ENCODE data around the gene ZNF106.
A peak's percentile ranks its signal among the peaks of the same experiment; 100 is the strongest.

Gene ZNF106

DNA sequence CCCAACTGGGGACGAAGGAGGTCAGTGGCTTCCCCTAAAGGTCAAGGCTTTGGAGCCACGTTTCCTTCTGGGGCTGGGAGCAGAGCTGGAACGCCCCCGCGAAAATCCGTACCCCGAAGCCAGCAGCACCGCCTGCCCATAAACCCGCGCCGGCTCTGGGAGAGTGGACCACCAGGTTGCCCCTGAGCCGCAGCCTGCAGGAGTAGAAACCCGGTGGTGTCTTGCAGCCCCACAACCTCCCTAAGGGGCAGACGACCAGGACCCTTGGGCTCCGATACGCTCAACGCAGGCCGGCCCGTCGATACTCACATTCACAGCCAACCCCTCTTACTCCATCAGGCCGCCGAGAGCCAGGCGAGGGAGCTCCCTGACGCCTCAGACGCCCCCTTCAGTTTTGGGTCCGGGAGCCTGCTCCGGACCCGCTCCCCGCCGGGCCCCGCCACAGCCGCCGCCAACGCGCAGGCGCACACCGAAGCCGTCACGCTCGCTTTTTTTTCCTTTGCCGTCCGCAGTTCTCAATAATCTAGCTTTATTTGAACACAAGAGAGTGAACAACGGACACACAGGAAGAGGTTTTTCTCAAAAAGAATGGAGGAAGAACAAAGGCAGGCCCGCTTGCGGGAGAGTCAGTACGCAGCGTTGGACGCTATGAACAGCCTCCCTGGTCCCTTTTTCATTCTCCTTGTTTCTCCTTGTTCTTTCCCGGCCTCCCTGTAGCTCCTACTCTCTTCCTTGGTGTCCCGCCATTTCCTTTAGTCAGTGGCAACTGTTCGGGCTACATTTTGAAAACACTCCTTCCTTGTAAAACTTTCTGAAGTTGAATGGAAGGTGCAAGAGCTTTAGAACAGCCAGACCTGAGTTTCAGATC is at the start of gene ZNF106:
Gene ZNF106 (minus strand): TSS at position 471 of the 868 bp plus-strand sequence. CDS start 18,852 bp downstream, outside the sequence.
- DNase-seq = peak; percentile 93

- no peak for DNase-seq
Observed at GRCh38 chr15:42533246-42533645, 42.3 kb upstream of the ZNF106 start.

DNA sequence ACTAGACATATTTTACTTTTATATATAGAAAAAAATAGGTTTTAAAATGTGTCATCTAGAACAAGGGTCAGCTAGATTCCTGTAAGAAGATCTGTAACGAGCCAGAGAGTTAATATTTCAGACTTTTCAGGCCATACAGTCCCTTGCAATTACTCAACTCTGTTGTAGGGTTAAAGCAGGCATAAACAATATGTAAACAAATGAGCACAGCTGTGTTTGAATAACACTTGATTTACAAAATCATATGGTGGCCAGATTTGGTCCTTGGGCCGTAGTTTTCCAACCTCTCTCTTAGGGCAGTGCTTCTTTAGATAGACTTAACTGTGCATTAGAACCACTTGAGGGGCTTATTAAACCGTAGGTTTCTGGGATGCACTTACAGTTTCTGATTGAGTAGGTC is 38.0 kb upstream of the ZNF106 start:
- DNase-seq = no peak

DNA sequence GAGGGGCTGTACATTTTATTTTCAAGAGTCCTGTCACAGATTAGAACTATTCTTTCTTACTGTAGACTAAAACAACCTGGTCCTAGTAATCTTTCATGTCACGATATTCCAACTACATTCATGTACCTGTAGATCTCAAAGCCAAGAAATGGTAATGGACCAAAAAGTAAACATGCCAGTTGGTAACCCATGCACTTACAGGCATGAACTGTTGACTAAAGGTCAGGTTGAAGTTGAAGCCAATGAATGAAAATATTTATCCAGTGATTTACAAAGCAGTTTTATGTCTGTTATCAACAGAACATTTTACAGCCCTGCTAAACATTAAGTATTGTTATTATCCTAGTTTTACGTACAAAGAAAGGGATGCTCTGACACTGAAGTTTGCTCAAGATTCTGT is 32.4 kb upstream of the ZNF106 start:
- no peak for DNase-seq

DNA sequence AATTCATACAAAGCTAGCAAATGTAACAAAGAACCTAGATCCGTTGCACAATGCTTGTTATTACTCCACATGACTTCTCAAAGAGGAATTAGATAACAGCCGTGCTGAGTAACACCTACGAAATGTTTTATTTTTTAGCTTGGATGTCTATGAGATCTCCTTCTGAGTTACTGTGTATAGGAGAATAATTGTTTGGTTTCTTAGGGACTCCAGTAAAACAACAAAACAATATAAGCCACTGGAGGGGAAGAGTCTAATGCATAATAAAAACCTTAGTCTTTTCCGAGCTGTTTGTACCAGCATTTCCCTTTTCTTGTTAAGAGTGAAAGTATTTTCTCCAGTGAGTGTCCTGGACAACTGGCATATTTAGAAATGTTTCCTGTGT is 20.1 kb upstream of the ZNF106 start:
- DNase-seq = no peak

DNA sequence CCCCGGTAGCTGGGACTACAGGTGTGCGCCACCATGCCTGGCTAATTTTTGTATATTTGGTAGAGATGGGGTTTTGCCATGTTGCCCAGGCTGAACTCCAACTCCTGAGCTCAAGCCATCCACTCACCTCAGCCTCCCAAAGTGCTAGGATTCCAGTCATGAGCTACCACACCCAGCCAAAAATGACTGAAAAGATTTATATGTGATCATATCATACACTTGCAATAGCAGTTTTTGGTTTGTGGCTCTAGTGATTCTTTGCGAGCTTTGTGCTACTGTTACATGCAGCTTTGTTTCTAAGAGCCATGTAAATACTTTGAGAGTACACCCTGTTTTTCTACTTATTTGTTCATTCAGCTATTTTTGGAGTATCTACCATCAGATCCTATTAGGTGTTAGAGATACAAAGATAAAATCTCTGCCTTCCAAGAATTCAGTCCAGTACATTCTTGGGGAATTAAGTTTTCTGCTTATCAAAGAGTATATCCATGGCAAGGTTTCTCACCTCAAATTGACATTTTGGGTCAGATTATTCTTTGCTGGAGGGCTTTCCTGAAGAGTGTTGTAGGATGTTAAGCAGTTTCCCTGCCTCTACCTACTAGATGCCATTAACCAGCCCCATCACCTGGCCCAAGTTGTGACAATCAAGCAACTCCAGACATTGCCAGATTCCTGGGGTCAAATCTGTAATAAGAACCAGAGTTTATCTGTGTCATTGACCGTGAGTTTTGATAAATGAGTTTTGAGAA is 19.5 kb upstream of the ZNF106 start:
- DNase-seq = no peak

DNA sequence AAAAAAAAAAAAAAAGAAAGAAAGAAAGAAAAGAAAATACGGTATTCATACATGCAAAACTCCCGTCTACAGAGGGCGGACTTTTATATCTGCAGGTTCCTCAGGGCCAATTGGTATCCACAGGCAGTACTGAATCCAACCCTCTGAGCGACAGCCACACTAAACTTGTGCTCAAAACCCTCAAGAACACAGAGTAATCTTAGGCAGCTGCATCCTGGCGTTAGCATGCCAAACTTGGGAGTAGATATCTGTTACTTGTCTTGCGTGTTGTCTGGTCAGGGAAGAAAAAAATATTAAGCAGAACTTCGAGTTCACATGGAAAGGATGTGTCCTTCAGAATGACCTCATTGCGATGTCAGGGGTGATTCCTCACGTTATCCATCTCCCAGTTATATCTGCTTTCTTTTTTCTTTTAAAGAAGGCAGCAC is 17.3 kb upstream of the ZNF106 start:
- DNase-seq = no peak

GRCh38 chr15:42507514-42507913 is 16.6 kb upstream of the ZNF106 start:
- DNase-seq = no peak

- DNase-seq = no peak
Observed at GRCh38 chr15:42504631-42505030, 13.7 kb upstream of the ZNF106 start.

- DNase-seq = no peak
Observed at GRCh38 chr15:42503825-42504224, 12.9 kb upstream of the ZNF106 start.

- no peak for DNase-seq
Observed at GRCh38 chr15:42502477-42502876, 11.5 kb upstream of the ZNF106 start.

DNA sequence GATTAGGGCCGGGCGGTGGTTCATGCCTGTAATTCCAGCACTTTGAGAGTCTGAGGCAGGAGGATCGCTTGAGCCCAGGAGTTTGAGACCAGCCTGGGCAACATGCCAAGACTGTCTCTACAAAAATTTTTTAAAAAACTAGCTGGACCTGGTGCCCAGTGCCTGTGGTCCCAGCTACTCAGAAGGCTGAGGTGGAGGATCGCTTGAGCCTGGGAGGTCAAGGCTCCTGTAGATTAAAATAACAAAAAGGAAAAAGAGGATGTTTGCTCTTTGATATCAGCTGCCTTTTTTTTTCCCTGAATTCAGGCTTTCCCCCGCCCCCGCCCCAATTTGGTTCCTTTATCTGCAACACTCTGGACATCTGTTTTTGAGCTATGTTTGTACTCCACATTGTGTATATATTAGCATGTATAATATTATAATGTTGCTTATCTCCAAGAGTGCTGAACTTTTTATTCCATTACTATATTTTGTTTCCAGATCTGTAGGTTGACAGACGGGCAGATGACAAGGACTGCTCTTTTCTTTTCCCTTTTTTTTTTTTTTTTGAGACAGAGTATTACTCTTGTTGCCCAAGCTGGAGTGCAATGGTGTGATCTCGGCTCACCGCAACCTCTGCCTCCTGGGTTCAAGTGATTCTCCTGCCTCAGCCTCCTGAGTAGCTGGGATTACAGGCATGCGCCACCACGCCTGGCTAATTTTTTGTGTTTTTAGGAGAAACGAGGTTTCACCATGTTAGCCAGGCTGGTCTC is 9.1 kb upstream of the ZNF106 start:
- DNase-seq = no peak

GRCh38 chr15:42498212-42499068 is 7.5 kb upstream of the ZNF106 start:
- DNase-seq = no peak

DNA sequence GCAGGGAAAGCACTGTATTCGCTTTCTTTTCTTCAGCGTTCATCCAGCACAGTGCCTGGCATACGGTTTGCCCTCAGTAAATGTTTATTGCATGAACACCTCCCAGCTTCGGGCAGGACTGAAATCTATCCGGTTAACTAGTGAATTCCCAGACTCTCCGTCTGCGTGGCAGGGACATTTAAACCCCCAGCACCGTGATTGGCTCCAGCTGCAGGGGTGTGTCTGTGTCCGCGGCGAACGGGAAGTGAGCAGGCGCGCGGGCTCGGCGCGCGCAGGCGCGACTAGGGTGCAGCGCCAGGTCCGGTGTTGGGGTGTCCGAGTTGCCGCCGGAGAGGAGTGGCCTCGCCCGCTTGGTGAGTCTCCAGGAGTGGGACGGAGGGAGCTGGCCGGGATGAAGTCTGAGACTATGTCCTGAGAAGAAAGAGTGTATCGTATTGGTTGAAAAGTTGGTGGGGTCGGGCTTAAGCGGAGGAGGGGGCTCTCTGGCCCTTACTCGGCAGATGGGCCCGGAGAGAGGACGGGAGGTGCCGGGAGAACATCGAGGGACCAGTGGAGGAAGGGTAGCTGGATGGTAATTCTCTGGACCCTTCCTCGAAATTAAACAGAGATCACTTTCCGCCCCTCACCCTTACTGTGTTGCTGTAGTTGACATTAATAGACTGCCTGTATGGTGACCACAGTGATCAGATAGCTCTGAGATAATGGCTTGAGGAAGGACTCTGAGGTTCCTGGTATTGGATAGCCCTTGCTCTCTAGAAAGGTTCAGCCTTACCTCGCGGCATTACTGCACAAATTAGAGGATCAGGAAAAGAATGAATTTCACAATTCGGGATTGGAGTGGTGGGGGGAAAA is 4.6 kb upstream of the ZNF106 start, which contains the start of gene SNAP23:
Gene SNAP23 (plus strand): TSS at position 274 of the 852 bp plus-strand sequence. CDS start 16,213 bp downstream, outside the sequence.
- DNase-seq = peak; percentile 81

DNA sequence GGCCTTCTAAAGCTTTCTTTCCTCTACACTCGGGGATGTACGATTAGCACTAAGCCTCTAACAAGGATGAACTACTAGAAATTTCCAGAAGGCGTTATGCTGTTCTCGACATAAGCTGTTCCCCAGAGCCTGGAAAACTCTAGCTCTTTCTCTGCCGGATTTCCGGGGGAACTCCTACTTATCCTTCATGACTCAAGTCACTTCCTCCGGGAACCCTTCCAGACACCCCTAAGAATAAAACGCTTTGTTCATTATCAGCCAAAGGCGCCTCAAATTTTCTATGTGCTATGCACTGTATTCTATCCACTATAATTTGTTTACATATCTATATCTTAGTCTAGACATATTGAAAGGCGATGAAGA is 4.0 kb upstream of the ZNF106 start:
- DNase-seq = peak; percentile 11

GRCh38 chr15:42493679-42494078 is 2.7 kb upstream of the ZNF106 start:
- no peak for DNase-seq

DNA sequence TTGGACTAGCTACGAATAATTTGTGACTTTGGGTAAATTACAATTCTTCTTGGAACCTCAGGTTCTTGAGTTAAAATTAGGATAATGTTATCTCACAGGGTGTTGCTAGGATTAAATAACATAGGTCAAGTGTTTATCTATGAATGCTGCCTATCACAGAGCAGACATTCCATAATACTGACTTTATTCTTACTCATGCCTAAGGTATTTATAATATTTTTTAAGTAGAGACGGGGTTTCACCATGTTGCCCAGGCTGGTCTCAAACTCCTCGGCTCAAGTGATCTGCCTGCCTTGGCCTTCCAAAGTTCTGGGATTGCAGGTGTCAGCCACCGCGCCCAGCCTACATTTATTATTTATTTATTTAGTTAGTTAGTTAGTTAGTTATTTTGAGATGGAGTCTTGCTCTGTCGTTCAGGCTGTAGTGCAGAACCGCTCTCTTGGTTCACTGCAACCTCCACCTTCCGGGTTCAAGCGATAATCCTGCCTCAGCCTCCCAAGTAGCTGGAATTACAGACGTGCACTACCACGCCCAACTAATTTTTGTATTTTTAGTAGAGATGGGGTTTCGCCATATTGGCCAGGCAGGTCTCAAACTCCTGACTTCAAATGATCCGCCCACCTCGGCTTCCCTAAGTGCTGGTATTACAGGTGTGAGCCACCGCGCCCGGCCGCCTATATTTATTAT is 741 bp upstream of the ZNF106 start:
- DNase-seq = no peak

- no peak for DNase-seq
Observed at GRCh38 chr15:42490291-42490670, 660 bp downstream of the ZNF106 start.

DNA sequence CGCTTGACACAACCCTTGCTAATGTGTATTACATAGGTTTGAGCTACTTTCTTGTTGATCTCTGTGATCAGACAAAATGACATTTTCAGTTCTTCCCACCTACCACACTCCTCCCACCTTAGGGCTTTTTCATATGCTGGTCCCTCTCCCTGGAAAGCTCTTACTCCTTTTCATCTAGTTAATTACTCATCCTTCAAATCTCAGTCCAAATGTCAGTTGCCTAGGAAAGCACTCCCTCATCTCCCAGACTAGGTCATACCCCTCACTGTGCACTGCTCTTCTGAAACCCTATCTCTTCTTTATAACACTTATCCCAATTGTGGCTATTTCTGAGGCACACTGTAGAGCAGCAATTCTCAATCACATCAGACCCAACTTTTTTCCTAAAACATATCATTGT is 7.3 kb downstream of the ZNF106 start:
- DNase-seq = peak; percentile 6

DNA sequence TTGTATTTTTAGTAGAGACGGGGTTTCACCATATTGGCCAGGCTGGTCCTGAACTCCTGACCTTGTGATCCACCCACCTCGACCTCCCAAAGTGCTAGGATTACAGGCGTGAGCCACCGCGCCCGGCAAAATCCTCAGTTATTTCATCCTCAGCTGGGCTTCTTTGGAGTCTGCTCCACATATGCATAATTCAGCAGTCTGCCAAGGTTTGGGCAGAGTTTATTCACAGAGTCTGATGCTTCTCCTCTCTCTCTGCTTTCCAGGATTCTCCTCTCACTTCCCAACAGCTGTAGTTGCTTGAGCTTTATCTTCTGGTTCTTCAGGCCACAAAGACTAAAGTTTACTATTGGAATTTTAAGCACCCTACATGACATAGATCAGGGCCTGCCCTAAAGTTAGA is 8.2 kb downstream of the ZNF106 start:
- no peak for DNase-seq

- no peak for DNase-seq
Observed at GRCh38 chr15:42474827-42475226, 16.1 kb downstream of the ZNF106 start.

Data from NCI-H2171 treated with DMSO at 0.1 percent for 48 hours (cell line).